H1 (cell line): Measurements from ENCODE around the gene ALPP. TPM values are rescaled to one million over a fixed set of nuclear protein-coding genes. Genes with fewer than 3 reads are reported as not detected.
A peak's percentile ranks its signal among the peaks of the same experiment; 100 is the strongest.
"Not testable (repeated sequence)": the region's sequence is repeated elsewhere in the genome, so short reads cannot be mapped to it uniquely, and the experiment has no call there.

ENCODE experiments used
- CTCF ChIA-PET: fragments of 300-600 bp; sonication (Branson Sonifier 250); formaldehyde crosslinking; loops from one replicate; lab custom pipeline; 2021; ENCODE audit not compliant: partially characterized antibody; lab: Charles Lee
- POLR2A ChIA-PET: fragments of 300-600 bp; sonication (Branson Sonifier 250); formaldehyde crosslinking; loops from one replicate; lab custom pipeline; 2021; ENCODE audit warnings: inconsistent platforms; ENCODE audit not compliant: partially characterized antibody; lab: Charles Lee
- DNase-seq, 2 experiments: peaks; one replicate each; pipeline versions ENCODE4 v3.0.0 to v3.0.0-alpha.2; 2010 to 2022; ENCODE audit warnings: low spot score in 2 of 2, low read depth in 1 of 2, mixed read lengths in 1 of 2
- FAIRE-seq: peaks from 2 replicates; lab custom pipeline; 2011; peaks lifted over from hg19 to GRCh38; lab: Jason Lieb, UNC
- H2AFZ ChIP-seq: 2 replicates; pipeline ENCODE4 v1.8.1; 2012; ENCODE audit warnings: low read length, inconsistent platforms
- H2AK5ac ChIP-seq: 2 replicates; pipeline ENCODE4 v1.6.1; 2013; ENCODE audit warnings: low read depth, low read length
- H2BK120ac ChIP-seq: replicated peaks from 2 replicates; pipeline ENCODE3; 2013; ENCODE audit warnings: low read depth, low read length, inconsistent platforms
- H2BK12ac ChIP-seq: 2 replicates; pipeline ENCODE4 v1.6.1; 2013; ENCODE audit warnings: low read depth, low read length
- H2BK15ac ChIP-seq: 2 replicates; pipeline ENCODE4 v1.6.1; 2013; ENCODE audit warnings: low read length
- H2BK20ac ChIP-seq: 2 replicates; pipeline ENCODE4 v1.6.1; 2013; ENCODE audit warnings: low read length
- H2BK5ac ChIP-seq: 2 replicates; pipeline ENCODE4 v1.6.1; 2013; ENCODE audit warnings: low read depth, low read length
- H3K14ac ChIP-seq: 2 replicates; pipeline ENCODE4 v1.6.1; 2013; ENCODE audit warnings: inconsistent platforms; ENCODE audit not compliant: insufficient read length
- H3K18ac ChIP-seq: 2 replicates; pipeline ENCODE4 v1.6.1; 2013; ENCODE audit warnings: low read length; ENCODE audit errors: extremely low read depth
- H3K23ac ChIP-seq: 2 replicates; pipeline ENCODE4 v1.6.1; 2013; ENCODE audit warnings: inconsistent platforms; ENCODE audit not compliant: insufficient read length
- H3K23me2 ChIP-seq: 2 replicates; pipeline ENCODE4 v1.6.1; 2013; ENCODE audit warnings: low read depth, low read length
- H3K27ac ChIP-seq: 2 replicates; pipeline ENCODE4 v1.6.1; 2011; ENCODE audit warnings: low read depth, low read length, inconsistent platforms
- H3K27me3 ChIP-seq, 4 experiments: replicated peaks in 1 of 4; 1 replicate in 1 of 4; 2 replicates in 3 of 4; pipeline versions ENCODE4 v1.6.1 to v1.8.1; 2011 to 2013; ENCODE audit warnings: low read length in 3 of 4, mild to moderate bottlenecking in 3 of 4, inconsistent platforms in 2 of 4, mixed read lengths in 2 of 4, moderate library complexity in 1 of 4; ENCODE audit not compliant: control insufficient read depth in 3 of 4, insufficient read depth in 3 of 4; ENCODE audit errors: extremely low read depth in 1 of 4
- H3K36me3 ChIP-seq, 4 experiments: 2 replicates each; pipeline versions ENCODE4 v1.6.1 to v1.8.1; 2011 to 2013; ENCODE audit warnings: mild to moderate bottlenecking in 4 of 4, low read length in 3 of 4, moderate library complexity in 2 of 4, control low read depth in 1 of 4, inconsistent platforms in 1 of 4; ENCODE audit not compliant: insufficient read depth in 4 of 4, control insufficient read depth in 2 of 4
- H3K4ac ChIP-seq: replicated peaks from 2 replicates; pipeline ENCODE3; 2013; ENCODE audit warnings: low read length, low read depth, mixed read lengths, inconsistent platforms; ENCODE audit not compliant: insufficient read length
- H3K4me1 ChIP-seq, 4 experiments: replicated peaks in 1 of 4; 1 replicate in 1 of 4; 2 replicates in 3 of 4; pipeline versions ENCODE4 v1.6.1 to v1.8.1; 2011 to 2013; ENCODE audit warnings: low read length in 3 of 4, inconsistent platforms in 2 of 4, mixed read lengths in 1 of 4; ENCODE audit not compliant: insufficient read depth in 4 of 4, control insufficient read depth in 3 of 4
- H3K4me2 ChIP-seq, 2 experiments: 2 replicates each; pipeline versions ENCODE4 v1.6.1 to v1.8.1; 2011 to 2013; ENCODE audit warnings: low read depth in 2 of 2, low read length in 2 of 2, control low read depth in 1 of 2, inconsistent platforms in 1 of 2, mild to moderate bottlenecking in 1 of 2; ENCODE audit not compliant: insufficient read depth in 1 of 2
- H3K4me3 ChIP-seq, 4 experiments: fragments of 200-600, 300-600 bp in 1 of 4; sonication (generic), shearing (Covaris generic), sonication (Bioruptor Twin) in 1 of 4; 2 replicates each; pipeline versions ENCODE4 v1.5.1 to v1.8.1; 2011 to 2016; ENCODE audit warnings: low read length in 4 of 4, low read depth in 3 of 4, control low read depth in 2 of 4, inconsistent platforms in 2 of 4, mild to moderate bottlenecking in 2 of 4, mixed read lengths in 1 of 4, moderate library complexity in 1 of 4; ENCODE audit not compliant: insufficient read depth in 2 of 4; ENCODE audit errors: extremely low read depth in 1 of 4
- H3K56ac ChIP-seq: replicated peaks from 2 replicates; pipeline ENCODE3; 2013; ENCODE audit warnings: low read depth, mild to moderate bottlenecking, mixed read lengths, low read length, inconsistent platforms; ENCODE audit not compliant: insufficient read length
- H3K79me1 ChIP-seq: 2 replicates; pipeline ENCODE4 v1.6.1; 2013; ENCODE audit warnings: low read depth, low read length, control low read depth
- H3K79me2 ChIP-seq, 2 experiments: 2 replicates each; pipeline versions ENCODE4 v1.6.1 to v1.8.1; 2012 to 2013; ENCODE audit warnings: low read length in 2 of 2, mild to moderate bottlenecking in 2 of 2, inconsistent platforms in 1 of 2; ENCODE audit not compliant: insufficient read depth in 2 of 2, control insufficient read depth in 1 of 2
- H3K9ac ChIP-seq, 4 experiments: replicated peaks in 1 of 4; 1 replicate in 1 of 4; 2 replicates in 3 of 4; pipeline versions ENCODE4 v1.6.1 to v1.8.1; 2011 to 2013; ENCODE audit warnings: low read depth in 3 of 4, low read length in 3 of 4, control low read depth in 2 of 4, mild to moderate bottlenecking in 2 of 4, moderate library complexity in 2 of 4, inconsistent platforms in 1 of 4; ENCODE audit errors: extremely low read depth in 1 of 4
- H3K9me3 ChIP-seq, 2 experiments: 2 replicates each; pipeline versions ENCODE4 v1.6.1 to v1.8.1; 2012 to 2013; ENCODE audit warnings: mild to moderate bottlenecking in 2 of 2, moderate library complexity in 2 of 2, control low read depth in 1 of 2, inconsistent platforms in 1 of 2, low read depth in 1 of 2, low read length in 1 of 2, mixed read lengths in 1 of 2; ENCODE audit not compliant: insufficient read depth in 2 of 2
- H4K20me1 ChIP-seq, 2 experiments: replicated peaks in 1 of 2; 2 replicates each; pipeline versions ENCODE3 to v1.8.1; 2011 to 2013; ENCODE audit warnings: inconsistent platforms in 2 of 2, low read length in 2 of 2, mild to moderate bottlenecking in 1 of 2; ENCODE audit not compliant: insufficient read depth in 2 of 2, control insufficient read depth in 1 of 2
- H4K5ac ChIP-seq: 2 replicates; pipeline ENCODE4 v1.6.1; 2013; ENCODE audit warnings: low read length, low read depth, mixed read lengths, inconsistent platforms; ENCODE audit not compliant: insufficient read length
- H4K8ac ChIP-seq: 2 replicates; pipeline ENCODE4 v1.8.0; 2013; ENCODE audit warnings: mild to moderate bottlenecking, moderate library complexity, low read length, inconsistent platforms; ENCODE audit not compliant: insufficient read depth; ENCODE audit errors: extremely low read depth
- H4K91ac ChIP-seq: replicated peaks from 2 replicates; pipeline ENCODE3; 2013; ENCODE audit warnings: low read length, mixed read lengths, inconsistent platforms; ENCODE audit not compliant: insufficient read length
- CTCF ChIP-seq, 3 experiments: IDR thresholded peaks; 1 replicate in 2 of 3; 2 replicates in 1 of 3; pipeline versions ENCODE4 v1.5.1 to v1.6.1; 2011; ENCODE audit warnings: low read length in 3 of 3, mild to moderate bottlenecking in 3 of 3, inconsistent platforms in 2 of 3, low read depth in 1 of 3, moderate library complexity in 1 of 3; ENCODE audit not compliant: insufficient read depth in 1 of 3; ENCODE audit errors: control extremely low read depth in 1 of 3
- WGBS, 2 experiments: shearing (Covaris generic) in 1 of 2; methylation state at CpG; one replicate each; pipeline versions ENCODE4 v1.1.6 to v1.1.7; 2013 to 2015; ENCODE audit warnings: low lambda C conversion rate in 2 of 2, mixed read lengths in 2 of 2, inconsistent platforms in 1 of 2, low coverage in 1 of 2, missing lambda C conversion rate in 1 of 2; ENCODE audit not compliant: insufficient replicate concordance in 2 of 2, insufficient coverage in 1 of 2, insufficient read length in 1 of 2; ENCODE audit errors: extremely low coverage in 1 of 2, missing lambda C conversion rate in 1 of 2; 5-methylcytosine and 5-hydroxymethylcytosine counted together
- polyA plus RNA-seq, 7 experiments: library from polyadenylated mRNA; depleted of rRNA in 3 of 7; stranded (reverse) in 5 of 7; unstranded in 2 of 7; fragments of >200 nt in 5 of 7; fragments of 200-250 nt in 2 of 7; gene quantifications; 1 replicate in 5 of 7; 2 replicates in 1 of 7; 4 replicates in 1 of 7; pipeline versions ENCODE4 v1.2.1 to v1.2.3, GENCODE V29; 2011 to 2013; ENCODE audit warnings: missing spikeins in 2 of 7, mixed read lengths in 2 of 7
- total RNA-seq: library from RNA; stranded (reverse); fragmentation: NEBNext Ultra II Directional; extraction: Animal tissue kit (Norgen Biotek cat#: 25700); gene quantifications from 2 replicates; pipeline ENCODE4 v1.2.1, GENCODE V29; 2021

ALPP gene
- total and polyA plus RNA-seq, 2 of the 8 experiments (the other 6 are each of a cell fraction or from before 2014, with no cell fraction given), result 0.15 TPM

- H2AK5ac ChIP-seq, H3K14ac ChIP-seq, H3K27ac ChIP-seq, H3K27me3 ChIP-seq, H4K8ac ChIP-seq, H4K5ac ChIP-seq, H3K4ac ChIP-seq, H3K56ac ChIP-seq, H4K20me1 ChIP-seq, H4K91ac ChIP-seq, H3K23ac ChIP-seq, H3K4me3 ChIP-seq, H2BK20ac ChIP-seq, H3K9ac ChIP-seq, H3K79me2 ChIP-seq, H3K36me3 ChIP-seq, H2AFZ ChIP-seq, H3K23me2 ChIP-seq, FAIRE-seq, H3K9me3 ChIP-seq, H3K79me1 ChIP-seq, H2BK5ac ChIP-seq, H2BK15ac ChIP-seq, H2BK120ac ChIP-seq, H3K4me2 ChIP-seq, H3K18ac ChIP-seq: not testable (repeated sequence)
- peak in 1 of 2 experiments; percentile 44 for DNase-seq
- WGBS, 2 experiments, result 79% methylated on average over 11 of the region's 12 CpGs; no CpG with 5 or more reads in 1 of the 2 experiments
- CTCF ChIA-PET, result interaction anchor here (0.6 to 9.5 kb wide), 23 partner anchors 11 to 462 kb away, joined by 3 to 100 read pairs (median 5); partner anchors contain the start of gene ALPP
- H3K4me1 ChIP-seq, result peaks cover 0 to 13% (median 2%) of the 10 kb centered on the region in 4 experiments; a peak in 4 of 7 replicates
- POLR2A ChIA-PET, result interaction anchor here (0.7 to 2.0 kb wide), 4 partner anchors 11 to 24 kb away, joined by 3 to 4 read pairs (median 4); no protein-coding TSS in a partner anchor
- peak in 1 of 3 experiments; percentile 21; a peak in 1 of 4 replicates for TF ChIP-seq CTCF (IDR thresholded peaks at IDR 0.05; ENCODE audit: control extremely low read depth in 1 of 3, insufficient read depth in 1 of 3, low read depth in 1 of 3, low read length in 3 of 3)
- 0 out of 2 replicates have a peak overlapping the region, but pooled peaks have one; percentile 39 for H2BK12ac ChIP-seq
These were observed 15.3 kb upstream of the ALPP start for GRCh38 chr2:232363064-232363783.
